GM12878 (cell line): Measurements from ENCODE around the gene SNX13.

Experiments used
- ASH2L ChIP-seq: fragments of 300-600, 200-600 bp; sonication (generic); IDR thresholded peaks from 2 replicates; pipeline ENCODE4 v1.6.1; 2017; ENCODE audit warnings: low read depth, mild to moderate bottlenecking, borderline replicate concordance
- BACH1 ChIP-seq: fragments of 450-650 bp; IDR thresholded peaks from 2 replicates; pipeline ENCODE4 v1.6.1; 2017; ENCODE audit warnings: mild to moderate bottlenecking, borderline replicate concordance
- NFIC ChIP-seq: IDR thresholded peaks from 2 replicates; pipeline ENCODE4 v1.6.1; 2012; ENCODE audit warnings: low read depth, mild to moderate bottlenecking, inconsistent platforms, low read length, moderate library complexity
- PBX3 ChIP-seq: IDR thresholded peaks from 2 replicates; pipeline ENCODE4 v1.6.1; 2011; ENCODE audit warnings: mild to moderate bottlenecking, low read depth, low read length, moderate library complexity; ENCODE audit not compliant: insufficient replicate concordance
- SP1 ChIP-seq: IDR thresholded peaks from one replicate; pipeline ENCODE4 v1.6.1; 2011; ENCODE audit warnings: low read depth, low read length

- no peak for TF ChIP-seq SP1
- TF ChIP-seq NFIC: no peak
- TF ChIP-seq BACH1: no peak
- TF ChIP-seq PBX3: no peak
- no peak for TF ChIP-seq ASH2L
These were observed 23.5 kb downstream of the SNX13 start for GRCh38 chr7:17916786-17917185.
